ENCODE measurements around the gene IL37. TPM values are rescaled to one million over a fixed set of nuclear protein-coding genes. Genes with fewer than 3 reads are reported as not detected.
"Not testable (repeated sequence)": the region's sequence is repeated elsewhere in the genome, so short reads cannot be mapped to it uniquely, and the experiment has no call there.

IL37 gene
- total and polyA plus RNA-seq, 5 experiments from 2014 or later = not detected

DNA sequence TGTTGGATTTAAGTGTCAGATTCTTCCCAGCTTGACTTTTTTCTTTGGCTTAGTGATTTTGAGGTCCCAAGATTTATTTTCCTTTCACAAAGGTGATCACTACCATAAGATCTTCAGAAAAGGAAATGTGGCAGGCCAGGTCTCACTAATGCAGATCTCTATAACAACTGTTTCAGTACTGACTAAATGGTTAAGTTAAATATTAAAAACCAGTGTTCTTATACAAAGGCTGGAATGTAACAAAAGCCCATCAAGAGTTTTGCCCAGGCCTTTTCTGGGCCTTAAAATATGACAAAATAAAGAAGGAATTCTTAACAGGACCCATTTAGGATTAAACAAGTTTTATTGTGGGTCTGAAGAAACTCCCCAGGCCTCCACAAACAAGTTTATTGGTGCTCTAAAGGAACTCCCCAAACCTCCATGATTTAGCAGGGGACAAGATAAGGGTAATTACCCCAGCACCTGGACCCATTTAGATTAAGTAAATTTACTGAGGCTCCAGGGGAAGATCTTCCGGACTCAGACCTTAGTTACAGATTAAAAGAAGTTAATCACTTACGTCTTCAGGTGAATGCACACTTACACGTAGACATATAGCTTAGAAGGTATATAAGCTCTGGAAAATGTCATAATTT lies 9.4 kb upstream of the IL37 start:
- POLR2A ChIA-PET, H3K4me3 Mint-ChIP-seq, H3K9me3 Mint-ChIP-seq, H3K36me3 Mint-ChIP-seq, DNase-seq, ATAC-seq, H3K4me1 Mint-ChIP-seq, H3K27ac Mint-ChIP-seq: not testable (repeated sequence)
- H3K27me3 Mint-ChIP-seq = peaks cover 4 to 12% (median 6%) of the 10 kb centered on the region in 5 donors

DNA sequence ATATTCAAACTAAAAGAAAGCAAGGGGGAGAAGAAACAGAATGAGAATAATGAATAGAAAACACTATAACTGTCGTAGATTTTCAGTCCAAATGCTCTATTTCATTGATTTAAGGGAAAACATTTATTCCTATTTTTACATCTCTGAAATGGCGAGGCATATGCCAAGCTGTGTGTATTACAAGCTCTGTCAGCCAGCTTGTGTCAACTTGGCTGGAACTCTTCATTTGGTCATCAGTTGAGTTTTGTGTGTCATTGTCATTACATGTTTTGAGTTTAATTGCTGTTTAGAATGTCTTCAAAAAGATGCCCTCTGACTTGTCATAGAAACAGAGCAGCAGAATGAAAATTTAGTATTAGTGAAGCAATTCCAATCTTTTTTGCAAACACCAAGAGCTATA lies 8.1 kb upstream of the IL37 start:
- DNase-seq (no peak), ATAC-seq (no peak)
- H3K4me3 Mint-ChIP-seq = no peak overlapping the region
- H3K4me1 Mint-ChIP-seq = no peaks in the 10 kb centered on the region
- no peak overlapping the region for H3K27ac Mint-ChIP-seq
- H3K27me3 Mint-ChIP-seq = peaks cover 2 to 11% (median 6%) of the 10 kb centered on the region in 5 donors
- H3K36me3 Mint-ChIP-seq = no peaks in the 10 kb centered on the region
- POLR2A ChIA-PET = no interaction called here
- peaks cover 0 to 2% (median 0%) of the 10 kb centered on the region in 9 donors for H3K9me3 Mint-ChIP-seq

DNA sequence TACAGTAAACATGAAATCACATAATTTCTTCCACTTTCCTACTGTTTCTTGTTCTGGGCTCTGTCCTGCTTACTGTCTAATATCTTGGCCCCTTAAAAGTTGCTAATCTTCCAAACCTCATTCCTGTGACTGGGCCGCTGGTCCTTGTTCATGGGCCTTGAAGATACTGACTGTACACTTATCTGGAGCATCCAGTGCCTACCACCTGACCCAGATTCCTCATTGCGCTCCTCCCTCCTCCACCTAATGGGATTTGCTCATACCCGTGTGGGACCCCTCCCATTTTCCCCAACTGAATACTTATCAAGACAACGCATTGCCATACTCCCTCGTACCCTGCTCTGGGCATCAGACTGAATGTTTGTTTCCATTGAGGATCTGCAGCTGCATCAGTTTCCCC lies 6.1 kb upstream of the IL37 start:
- ATAC-seq = no peak
- no peak for DNase-seq
- peaks cover 0 to 6% (median 2%) of the 10 kb centered on the region in 5 donors for H3K27me3 Mint-ChIP-seq
- H3K9me3 Mint-ChIP-seq = peaks cover 0 to 2% (median 0%) of the 10 kb centered on the region in 9 donors
- no peak overlapping the region for H3K4me3 Mint-ChIP-seq
- no peak overlapping the region for H3K27ac Mint-ChIP-seq
- POLR2A ChIA-PET = no interaction called here
- no peaks in the 10 kb centered on the region for H3K36me3 Mint-ChIP-seq
- no peaks in the 10 kb centered on the region for H3K4me1 Mint-ChIP-seq

- Mint-ChIP-seq H3K9me3 (peaks cover 0 to 2% (median 0%) of the 10 kb centered on the region in 9 donors), H3K36me3 (no peaks in the 10 kb centered on the region), H3K27ac (no peak overlapping the region), H3K27me3 (peaks cover 0 to 6% (median 2%) of the 10 kb centered on the region in 5 donors), H3K4me3 (no peak overlapping the region), H3K4me1 (no peaks in the 10 kb centered on the region)
- POLR2A ChIA-PET = no interaction called here
- DNase-seq (no peak), ATAC-seq (no peak)
Observed at GRCh38 chr2:112906276-112906675, 4.7 kb upstream of the IL37 start.

- Mint-ChIP-seq H3K4me1 (no peaks in the 10 kb centered on the region), H3K27ac (peak overlapping the region in 3 of 10 donors; percentile 25 to 61 (median 34)), H3K27me3 (peaks cover 0 to 6% (median 2%) of the 10 kb centered on the region in 5 donors), H3K36me3 (no peaks in the 10 kb centered on the region), H3K4me3 (no peak overlapping the region), H3K9me3 (peaks cover 0 to 2% (median 0%) of the 10 kb centered on the region in 9 donors)
- no peak for ATAC-seq
- POLR2A ChIA-PET = no interaction called here
- no peak for DNase-seq
Observed at GRCh38 chr2:112907001-112907949, 3.7 kb upstream of the IL37 start.

DNA sequence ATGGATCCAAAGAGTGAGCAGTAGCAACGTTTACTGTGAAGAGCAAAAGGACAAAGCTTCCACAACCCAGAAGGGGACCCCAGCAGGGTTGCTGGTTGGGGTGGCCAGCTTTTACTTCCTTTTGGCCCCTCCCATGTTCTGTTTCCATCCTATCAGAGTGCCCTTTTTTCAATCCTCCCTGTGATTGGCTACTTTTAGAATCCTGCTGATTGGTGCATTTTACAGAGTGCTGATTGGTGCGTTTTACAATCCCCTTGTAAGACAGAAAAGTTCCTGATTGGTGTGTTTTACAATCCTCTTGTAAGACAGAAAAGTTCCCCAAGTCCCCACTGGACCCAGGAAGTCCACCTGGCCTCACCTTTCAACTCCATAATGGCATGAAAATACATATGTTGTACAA lies 2.4 kb upstream of the IL37 start:
- H3K27me3 Mint-ChIP-seq, POLR2A ChIA-PET, DNase-seq, ATAC-seq, H3K9me3 Mint-ChIP-seq, H3K4me3 Mint-ChIP-seq, H3K36me3 Mint-ChIP-seq, H3K27ac Mint-ChIP-seq, H3K4me1 Mint-ChIP-seq: not testable (repeated sequence)

- H3K27ac Mint-ChIP-seq = no peak overlapping the region
- peaks cover 0 to 6% (median 0%) of the 10 kb centered on the region in 5 donors for H3K27me3 Mint-ChIP-seq
- ATAC-seq (no peak), DNase-seq (no peak)
- peaks cover 0 to 7% (median under 1%) of the 10 kb centered on the region in 4 donors for H3K4me1 Mint-ChIP-seq
- no peaks in the 10 kb centered on the region for H3K36me3 Mint-ChIP-seq
- no peak overlapping the region for H3K4me3 Mint-ChIP-seq
- H3K9me3 Mint-ChIP-seq = peaks cover 0 to 2% (median 0%) of the 10 kb centered on the region in 9 donors
- POLR2A ChIA-PET = no interaction called here
Observed at GRCh38 chr2:112910219-112910618, 746 bp upstream of the IL37 start.

DNA sequence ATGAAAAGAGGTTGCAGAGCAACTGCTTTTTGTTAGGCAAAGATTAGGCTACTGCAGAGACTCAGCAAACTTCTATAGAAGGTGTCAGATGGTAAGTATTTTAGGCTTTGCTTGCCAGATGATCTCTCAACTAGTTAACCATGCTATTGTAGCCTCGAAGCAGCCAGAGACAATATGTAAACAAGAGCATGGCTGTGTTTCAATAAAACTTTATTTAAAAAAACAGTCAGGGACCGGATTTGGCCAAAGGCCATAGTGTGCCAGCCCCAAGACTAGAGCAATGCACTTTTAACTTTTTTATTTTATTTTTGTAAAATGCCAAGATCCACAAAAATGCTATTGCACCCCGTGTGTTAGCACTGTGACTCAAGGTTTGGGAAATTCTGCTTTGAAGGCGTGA lies 1.4 kb downstream of the IL37 start:
- no peak overlapping the region for H3K4me3 Mint-ChIP-seq
- no peak for ATAC-seq
- peaks cover 0 to 2% (median 0%) of the 10 kb centered on the region in 9 donors for H3K9me3 Mint-ChIP-seq
- H3K4me1 Mint-ChIP-seq = peaks cover 2 to 26% (median 8%) of the 10 kb centered on the region in 4 donors
- H3K27ac Mint-ChIP-seq = no peak overlapping the region
- POLR2A ChIA-PET = no interaction called here
- DNase-seq = no peak
- H3K27me3 Mint-ChIP-seq = peaks cover 0 to 6% (median 0%) of the 10 kb centered on the region in 5 donors
- H3K36me3 Mint-ChIP-seq = no peaks in the 10 kb centered on the region

DNA sequence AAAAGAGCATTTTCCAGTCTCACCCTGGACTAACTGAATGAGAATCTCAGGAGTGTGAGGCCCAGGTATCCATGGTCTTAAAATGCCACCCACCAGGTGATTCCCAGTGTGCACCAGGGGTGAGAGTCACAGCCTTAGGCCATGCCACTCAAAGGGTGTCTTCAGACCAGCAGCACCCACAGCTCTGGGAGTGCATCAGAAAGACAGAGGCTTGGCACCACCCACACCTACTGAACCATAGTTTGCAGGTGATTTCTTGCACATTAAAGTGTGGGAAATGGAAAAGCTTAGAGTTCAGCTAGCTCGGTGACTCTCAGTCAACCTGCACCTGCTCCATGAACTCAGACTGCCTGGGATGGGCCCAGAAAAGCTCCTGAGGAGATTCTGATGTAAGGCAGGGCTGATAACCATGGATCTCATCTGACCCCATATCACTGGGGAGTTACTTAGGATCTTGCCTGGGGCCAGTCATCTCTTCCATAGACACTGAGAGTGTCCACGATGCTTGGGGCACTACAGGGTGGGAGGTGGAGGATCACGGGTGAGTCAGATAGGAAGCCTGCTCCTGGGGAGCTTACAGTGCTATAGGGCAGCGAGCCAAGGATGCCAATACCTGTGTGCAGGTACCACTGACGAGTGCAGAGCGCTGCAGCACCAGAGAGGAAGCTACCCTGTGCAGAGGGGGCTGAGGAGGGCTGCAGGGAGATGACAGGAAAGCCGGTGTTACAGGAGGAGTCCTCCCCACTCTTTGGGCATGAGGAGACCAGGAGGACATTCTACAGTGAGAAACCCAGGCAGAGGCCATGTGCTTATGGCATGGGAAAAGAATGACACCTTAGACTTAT lies 4.6 kb downstream of the IL37 start:
- POLR2A ChIA-PET = no interaction called here
- peak overlapping the region in 7 of 10 donors; percentile 12 to 92 (median 68) for H3K27ac Mint-ChIP-seq
- DNase-seq (no peak), ATAC-seq (peak in 1 of 2 donors; percentile 44)
- peaks cover 2 to 26% (median 8%) of the 10 kb centered on the region in 4 donors for H3K4me1 Mint-ChIP-seq
- H3K27me3 Mint-ChIP-seq = peaks cover 0 to 3% (median 0%) of the 10 kb centered on the region in 5 donors
- H3K36me3 Mint-ChIP-seq = no peaks in the 10 kb centered on the region
- peaks cover 0 to 11% (median 0%) of the 10 kb centered on the region in 9 donors for H3K9me3 Mint-ChIP-seq
- H3K4me3 Mint-ChIP-seq = peak overlapping the region in 1 of 10 donors; percentile 13

- peaks cover 0 to 11% (median 0%) of the 10 kb centered on the region in 9 donors for H3K9me3 Mint-ChIP-seq
- POLR2A ChIA-PET = no interaction called here
- no peaks in the 10 kb centered on the region for H3K36me3 Mint-ChIP-seq
- H3K27me3 Mint-ChIP-seq = peaks cover 0 to 3% (median 0%) of the 10 kb centered on the region in 5 donors
- peak in 1 of 10 donors; percentile 1 for DNase-seq
- ATAC-seq = peak in 1 of 2 donors; percentile 32
- no peak overlapping the region for H3K4me3 Mint-ChIP-seq
- H3K4me1 Mint-ChIP-seq = peaks cover 2 to 31% (median 8%) of the 10 kb centered on the region in 4 donors
- H3K27ac Mint-ChIP-seq = peak overlapping the region in 9 of 10 donors; percentile 28 to 92 (median 52)
Observed at GRCh38 chr2:112916145-112916571, 5.2 kb downstream of the IL37 start.

- Mint-ChIP-seq H3K36me3 (no peaks in the 10 kb centered on the region), H3K27me3 (peaks cover 0 to 3% (median 0%) of the 10 kb centered on the region in 5 donors), H3K27ac (peak overlapping the region in 8 of 10 donors; percentile 28 to 92 (median 55)), H3K4me3 (no peak overlapping the region), H3K4me1 (peaks cover 2 to 31% (median 8%) of the 10 kb centered on the region in 4 donors), H3K9me3 (peaks cover 0 to 11% (median 0%) of the 10 kb centered on the region in 9 donors)
- POLR2A ChIA-PET = no interaction called here
- DNase-seq = no peak
- no peak for ATAC-seq
Observed at GRCh38 chr2:112916625-112917247, 5.8 kb downstream of the IL37 start.

DNA sequence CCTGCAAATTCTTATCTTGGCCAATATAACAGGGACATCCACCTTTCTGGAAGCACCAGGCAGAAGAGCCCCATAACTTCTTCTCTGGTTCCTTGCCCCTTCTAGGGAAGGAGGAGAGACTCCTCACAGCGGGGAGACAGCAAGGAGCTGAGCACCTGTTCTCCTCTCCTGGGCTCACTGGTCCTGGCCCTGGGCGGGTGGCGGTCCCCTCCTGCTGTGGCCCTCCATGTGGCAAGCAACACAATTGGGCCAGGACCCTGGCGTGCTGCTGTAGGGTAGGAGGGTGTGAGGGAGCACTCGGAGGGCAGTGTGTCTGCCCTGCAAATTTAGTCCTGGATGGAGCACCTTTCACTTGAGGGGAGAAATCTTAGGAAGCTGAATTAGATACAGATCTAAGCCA lies 6.9 kb downstream of the IL37 start:
- Mint-ChIP-seq H3K9me3 (peaks cover 0 to 11% (median 0%) of the 10 kb centered on the region in 9 donors), H3K36me3 (no peaks in the 10 kb centered on the region), H3K4me1 (peaks cover 2 to 31% (median 8%) of the 10 kb centered on the region in 4 donors), H3K27ac (peak overlapping the region in 1 of 10 donors; percentile 60), H3K27me3 (peaks cover 0 to 3% (median 0%) of the 10 kb centered on the region in 5 donors), H3K4me3 (no peak overlapping the region)
- no peak for ATAC-seq
- DNase-seq = no peak
- POLR2A ChIA-PET = no interaction called here
